Body of pancreas (tissue), 4 donors: ENCODE measurements around the gene GATAD2B. TPM values are rescaled to one million over a fixed set of nuclear protein-coding genes. Genes with fewer than 3 reads are reported as not detected.

ENCODE experiments used
- ATAC-seq: fragments of 150-250 bp; one replicate; pipeline ENCODE4 v1.9.1; 2016
- DNase-seq, 4 donors: peaks; one replicate each; pipeline ENCODE4 v3.0.0-alpha.2; 2019
- H3K27ac ChIP-seq, 4 donors: fragments of 200-600 bp; sonication (generic); 1 replicate in 3 of 4; 2 replicates in 1 of 4; pipeline versions ENCODE4 v1.5.1 to v1.6.1; 2016 to 2019; ENCODE audit warnings: mild to moderate bottlenecking in 1 of 4, mixed read lengths in 1 of 4, moderate library complexity in 1 of 4
- H3K27me3 ChIP-seq, 2 donors: fragments of 200-600 bp; sonication (generic); one replicate each; pipeline ENCODE4 v1.6.0; 2016; ENCODE audit warnings: mild to moderate bottlenecking in 1 of 2
- H3K36me3 ChIP-seq, 2 donors: fragments of 200-600 bp; sonication (generic); replicated peaks in 1 of 2; 2 replicates each; pipeline ENCODE4 v1.5.1; 2016; ENCODE audit warnings: low read depth in 2 of 2; ENCODE audit not compliant: insufficient read depth in 1 of 2
- H3K4me1 ChIP-seq: fragments of 200-600 bp; sonication (generic); one replicate; pipeline ENCODE4 v1.6.0; 2016
- H3K4me3 ChIP-seq, 2 donors: fragments of 200-600 bp; sonication (generic); 1 replicate in 1 of 2; 2 replicates in 1 of 2; pipeline ENCODE4 v1.5.1; 2016 to 2019
- H3K9me3 ChIP-seq, 3 donors: fragments of 200-600 bp; sonication (generic); 1 replicate in 2 of 3; 2 replicates in 1 of 3; pipeline ENCODE4 v1.5.1; 2016
- POLR2A ChIP-seq, 3 donors: fragments of 450-650 bp; IDR thresholded peaks; one replicate each; pipeline ENCODE4 v1.6.1; 2016; ENCODE audit warnings: antibody characterized with exemption in 3 of 3, mild to moderate bottlenecking in 2 of 3
- WGBS, 2 donors: methylation state at CpG; one replicate each; pipeline ENCODE4 v1.1.5; 2017; 5-methylcytosine and 5-hydroxymethylcytosine counted together
- intact Hi-C: fragments of 100-400 bp; cut with DNase I; formaldehyde crosslinking; loops from one replicate; pipeline ENCODE4 v1.15.1; 2023
- total RNA-seq, 2 donors: library from RNA; depleted of rRNA; stranded (reverse); fragments of >200 nt; gene quantifications; one replicate each; pipeline ENCODE4 v1.1.0, GENCODE V29; 2016
- TF ChIP-seq, protein P1 (sequence below), 7 experiments: fragments of 450-650 bp in 4 of 7; fragments of 200-600 bp in 3 of 7; sonication (generic) in 3 of 7; IDR thresholded peaks; one replicate each; pipeline ENCODE4 v1.5.1; 2016 to 2019; ENCODE audit warnings: antibody characterized with exemption in 7 of 7

Gene GATAD2B
- total RNA-seq, 2 donors from 2014 or later, result 7.8 to 12.5 TPM

DNA sequence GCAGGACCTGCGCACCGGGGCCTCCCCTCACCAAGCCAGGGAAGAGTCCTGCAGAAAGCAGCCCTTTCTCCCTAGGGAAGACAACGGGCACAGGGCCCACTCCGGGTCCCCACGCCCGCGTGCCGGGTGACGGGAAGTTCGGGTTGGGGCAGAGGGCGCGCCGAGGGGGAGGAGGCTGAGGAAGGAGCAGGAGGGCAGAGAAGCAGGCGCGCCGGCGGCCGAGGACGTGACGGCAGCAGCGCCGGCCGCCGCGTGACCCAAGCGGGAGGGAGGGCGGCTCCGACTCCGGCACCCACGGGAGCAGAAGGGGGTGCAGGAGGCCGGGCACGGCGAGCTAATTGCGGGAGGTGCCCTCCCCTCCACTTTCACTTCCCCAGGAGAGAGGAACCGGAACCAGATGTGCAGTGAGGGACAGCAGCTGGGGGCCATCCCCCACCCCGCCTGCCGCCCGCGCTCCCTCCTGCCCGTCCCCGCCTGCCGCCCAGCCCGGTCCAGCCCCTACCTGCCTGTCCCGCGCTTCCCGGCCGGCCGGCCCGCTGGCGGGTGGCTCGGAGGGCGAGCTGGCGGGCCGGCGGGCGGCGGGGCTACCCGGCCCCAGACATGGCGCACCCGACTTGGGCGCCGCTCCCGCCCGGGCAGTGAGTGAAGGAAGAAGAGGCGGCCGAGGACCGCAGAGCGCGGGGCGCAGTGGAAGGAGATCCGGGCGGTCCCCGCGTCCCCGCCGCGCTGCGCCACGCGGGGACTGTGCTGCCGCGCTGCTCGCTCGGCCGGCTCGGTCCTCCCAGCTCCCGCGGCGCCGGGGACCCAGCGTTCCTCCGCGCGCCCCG is 23.2 kb upstream of the GATAD2B start:
- peak overlapping the region; percentile 79 to 95 (median 90) for H3K27ac ChIP-seq
- DNase-seq (peak; percentile 72 to 86 (median 76)), ATAC-seq (peak; percentile 76)
- H3K27me3 ChIP-seq, result no peaks in the 10 kb centered on the region
- TF ChIP-seq POLR2A (IDR thresholded peaks at IDR 0.05), result peak in 2 of 3 donors; percentile 48 to 52
- TF ChIP-seq, protein P1, sequence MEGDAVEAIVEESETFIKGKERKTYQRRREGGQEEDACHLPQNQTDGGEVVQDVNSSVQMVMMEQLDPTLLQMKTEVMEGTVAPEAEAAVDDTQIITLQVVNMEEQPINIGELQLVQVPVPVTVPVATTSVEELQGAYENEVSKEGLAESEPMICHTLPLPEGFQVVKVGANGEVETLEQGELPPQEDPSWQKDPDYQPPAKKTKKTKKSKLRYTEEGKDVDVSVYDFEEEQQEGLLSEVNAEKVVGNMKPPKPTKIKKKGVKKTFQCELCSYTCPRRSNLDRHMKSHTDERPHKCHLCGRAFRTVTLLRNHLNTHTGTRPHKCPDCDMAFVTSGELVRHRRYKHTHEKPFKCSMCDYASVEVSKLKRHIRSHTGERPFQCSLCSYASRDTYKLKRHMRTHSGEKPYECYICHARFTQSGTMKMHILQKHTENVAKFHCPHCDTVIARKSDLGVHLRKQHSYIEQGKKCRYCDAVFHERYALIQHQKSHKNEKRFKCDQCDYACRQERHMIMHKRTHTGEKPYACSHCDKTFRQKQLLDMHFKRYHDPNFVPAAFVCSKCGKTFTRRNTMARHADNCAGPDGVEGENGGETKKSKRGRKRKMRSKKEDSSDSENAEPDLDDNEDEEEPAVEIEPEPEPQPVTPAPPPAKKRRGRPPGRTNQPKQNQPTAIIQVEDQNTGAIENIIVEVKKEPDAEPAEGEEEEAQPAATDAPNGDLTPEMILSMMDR (IDR thresholded peaks at IDR 0.05), result no peak
- H3K4me3 ChIP-seq, result peak overlapping the region; percentile 32 to 74
- no peaks in the 10 kb centered on the region for H3K9me3 ChIP-seq
- 1% methylated on average over 89 of the region's 95 CpGs; no CpG with 5 or more reads in 1 of the 2 donors for WGBS, 2 donors
- peaks cover 26% of the 10 kb centered on the region for H3K4me1 ChIP-seq
- intact Hi-C loops, result loop anchor here (10.0 kb wide), 1 partner anchor 141 kb away; no protein-coding TSS in a partner anchor
- H3K36me3 ChIP-seq, result peaks cover 0 to 6% of the 10 kb centered on the region in 2 donors

DNA sequence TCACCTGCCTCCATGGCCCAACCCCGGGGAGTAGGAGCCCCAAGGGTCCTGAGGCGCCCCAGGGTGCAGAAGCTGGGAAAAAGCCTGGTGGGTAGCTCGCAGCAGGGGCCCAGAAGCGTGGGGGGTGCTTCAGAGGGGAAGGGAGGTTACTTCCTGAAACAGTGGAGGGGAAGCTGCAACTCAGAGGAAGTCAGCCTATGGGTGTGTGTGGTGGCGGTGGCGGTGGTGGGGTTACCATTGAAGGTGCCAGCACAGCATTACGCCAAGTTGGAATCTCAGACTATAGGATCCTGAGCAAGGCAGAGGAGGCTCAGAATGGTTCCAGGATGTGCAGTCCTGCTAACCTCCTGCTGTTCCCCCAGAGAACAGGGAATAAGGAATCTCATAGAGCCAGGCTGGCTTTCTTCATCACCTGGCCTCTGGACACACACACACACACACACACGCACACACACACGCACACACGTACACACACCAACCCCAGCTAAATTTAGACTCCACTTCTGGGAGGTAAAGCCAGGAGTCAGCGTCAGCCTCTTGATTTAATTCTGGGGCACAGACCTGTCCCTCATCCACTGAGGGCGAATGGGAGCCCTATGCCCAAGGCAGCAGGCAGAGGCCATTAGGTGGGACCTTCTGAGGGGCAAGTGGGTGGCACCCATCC is 22.5 kb upstream of the GATAD2B start:
- H3K9me3 ChIP-seq, result no peaks in the 10 kb centered on the region
- H3K27me3 ChIP-seq, result no peaks in the 10 kb centered on the region
- intact Hi-C loops, result loop anchor here (10.0 kb wide), 1 partner anchor 140 kb away; no protein-coding TSS in a partner anchor
- DNase-seq (peak in 3 of 4 donors; percentile 29 to 71 (median 30)), ATAC-seq (no peak)
- no peak for TF ChIP-seq POLR2A (IDR thresholded peaks at IDR 0.05)
- TF ChIP-seq, protein P1 (IDR thresholded peaks at IDR 0.05), result no peak
- peaks cover 26% of the 10 kb centered on the region for H3K4me1 ChIP-seq
- H3K36me3 ChIP-seq, result peaks cover 0 to 2% of the 10 kb centered on the region in 2 donors
- H3K4me3 ChIP-seq, result peak overlapping the region; percentile 32 to 74
- 26 to 71% methylated on average over 7 to 11 of the region's 12 CpGs for WGBS, 2 donors
- H3K27ac ChIP-seq, result peak overlapping the region; percentile 79 to 95 (median 90)

DNA sequence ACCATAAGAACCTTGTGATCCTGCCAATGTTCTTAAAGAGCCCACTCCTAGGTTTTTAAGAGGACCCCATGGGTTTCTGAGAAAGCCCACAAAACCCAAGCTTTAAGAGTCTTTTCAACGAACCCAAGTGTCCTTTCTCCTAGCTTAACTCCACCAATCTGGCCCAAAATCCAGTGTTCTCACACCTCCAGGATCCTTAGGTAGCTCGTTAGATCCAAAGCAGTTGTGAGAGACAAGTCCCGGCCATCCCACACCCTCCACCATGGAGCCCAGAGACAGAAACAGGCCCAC is 22.0 kb upstream of the GATAD2B start:
- Histone ChIP-seq H3K36me3 (peaks cover 3 to 5% of the 10 kb centered on the region in 2 donors), H3K27me3 (no peaks in the 10 kb centered on the region), H3K27ac (peak overlapping the region in 3 of 4 donors; percentile 85 to 95 (median 95)), H3K4me3 (no peak overlapping the region), H3K4me1 (peaks cover 26% of the 10 kb centered on the region), H3K9me3 (no peaks in the 10 kb centered on the region)
- intact Hi-C loops, result loop anchor here (10.0 kb wide), 1 partner anchor 140 kb away; no protein-coding TSS in a partner anchor
- no peak for DNase-seq
- no peak for ATAC-seq
- TF ChIP-seq POLR2A (IDR thresholded peaks at IDR 0.05), result no peak
- TF ChIP-seq, protein P1 (IDR thresholded peaks at IDR 0.05), result no peak
- WGBS, 2 donors, result 58 to 73% methylated on average over 3 of the region's 3 CpGs

DNA sequence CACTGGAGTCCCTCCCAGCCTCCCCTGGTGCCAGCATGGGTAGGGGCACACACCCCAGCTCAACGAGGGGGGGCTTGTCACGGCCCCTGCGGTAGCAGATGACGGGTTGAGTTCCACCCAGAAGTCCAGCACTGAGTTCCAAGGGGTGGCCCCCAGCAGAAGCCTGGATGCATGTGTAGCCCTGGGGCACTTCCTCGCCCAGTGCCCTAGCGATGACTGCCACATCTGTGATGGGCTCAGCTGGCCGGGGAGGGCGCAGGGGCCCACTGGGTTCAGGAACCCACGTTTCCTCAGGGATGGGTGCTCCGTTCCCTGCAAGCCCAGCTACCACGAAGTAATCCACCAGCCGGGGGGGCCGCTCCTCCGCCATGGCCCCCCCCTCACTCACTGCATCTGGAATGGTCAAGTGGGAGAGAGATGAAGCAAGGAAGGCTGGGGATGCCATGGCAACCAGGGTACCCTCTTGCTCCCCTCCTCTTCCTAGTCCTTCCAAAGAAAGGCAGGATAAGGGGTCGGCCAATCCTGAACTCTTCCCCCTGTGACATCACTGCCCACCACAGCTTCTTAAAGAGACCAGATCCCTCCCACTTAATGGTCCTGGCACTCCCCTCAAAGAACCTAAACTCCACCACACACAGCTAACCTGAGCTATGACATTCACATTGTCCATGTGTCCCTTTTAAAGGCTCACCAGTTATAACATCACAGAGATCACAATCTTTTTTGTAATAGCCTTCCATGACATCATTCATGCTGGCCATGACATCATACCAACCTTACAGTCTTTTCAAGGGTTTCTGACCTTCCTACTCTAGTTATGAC is 21.4 kb upstream of the GATAD2B start:
- H3K27ac ChIP-seq, result peak overlapping the region in 2 of 4 donors; percentile 95
- H3K36me3 ChIP-seq, result peaks cover 3 to 6% of the 10 kb centered on the region in 2 donors
- peaks cover 26% of the 10 kb centered on the region for H3K4me1 ChIP-seq
- intact Hi-C loops, result loop anchor here (10.0 kb wide), 1 partner anchor 139 kb away; no protein-coding TSS in a partner anchor
- H3K27me3 ChIP-seq, result no peaks in the 10 kb centered on the region
- no peaks in the 10 kb centered on the region for H3K9me3 ChIP-seq
- DNase-seq (no peak), ATAC-seq (no peak)
- 73 to 85% methylated on average over 11 to 15 of the region's 15 CpGs for WGBS, 2 donors
- H3K4me3 ChIP-seq, result no peak overlapping the region
- TF ChIP-seq, protein P1 (IDR thresholded peaks at IDR 0.05), result no peak
- no peak for TF ChIP-seq POLR2A (IDR thresholded peaks at IDR 0.05)
